Liver (tissue), 3 donors: ENCODE measurements around the gene MPV17.

ENCODE experiments used
- CTCF ChIP-seq: fragments of 150-350 bp; IDR thresholded peaks from 2 replicates; pipeline ENCODE4 v1.5.1; 2017; ENCODE audit warnings: improper control_type of control experiment, low read depth, low read length; ENCODE audit not compliant: missing input control
- REST ChIP-seq: IDR thresholded peaks from 2 replicates; pipeline ENCODE4 v1.6.1; 2016; ENCODE audit warnings: antibody characterized with exemption, mild to moderate bottlenecking
- SP1 ChIP-seq: IDR thresholded peaks from 2 replicates; pipeline ENCODE4 v1.6.1; 2018; ENCODE audit warnings: antibody characterized with exemption, mild to moderate bottlenecking
- YY1 ChIP-seq: IDR thresholded peaks from 2 replicates; pipeline ENCODE4 v1.6.1; 2016; ENCODE audit warnings: antibody characterized with exemption, mild to moderate bottlenecking
- donor health status: healthy.
- donor health status: healthy.

GRCh38 chr2:27270670-27271069 lies 52.2 kb downstream of the MPV17 start:
- no peak for TF ChIP-seq REST
- no peak for TF ChIP-seq SP1
- TF ChIP-seq YY1, result no peak
- TF ChIP-seq CTCF, result no peak
